ENCODE results near the gene TSC22D4.

TSC22D4 gene

DNA sequence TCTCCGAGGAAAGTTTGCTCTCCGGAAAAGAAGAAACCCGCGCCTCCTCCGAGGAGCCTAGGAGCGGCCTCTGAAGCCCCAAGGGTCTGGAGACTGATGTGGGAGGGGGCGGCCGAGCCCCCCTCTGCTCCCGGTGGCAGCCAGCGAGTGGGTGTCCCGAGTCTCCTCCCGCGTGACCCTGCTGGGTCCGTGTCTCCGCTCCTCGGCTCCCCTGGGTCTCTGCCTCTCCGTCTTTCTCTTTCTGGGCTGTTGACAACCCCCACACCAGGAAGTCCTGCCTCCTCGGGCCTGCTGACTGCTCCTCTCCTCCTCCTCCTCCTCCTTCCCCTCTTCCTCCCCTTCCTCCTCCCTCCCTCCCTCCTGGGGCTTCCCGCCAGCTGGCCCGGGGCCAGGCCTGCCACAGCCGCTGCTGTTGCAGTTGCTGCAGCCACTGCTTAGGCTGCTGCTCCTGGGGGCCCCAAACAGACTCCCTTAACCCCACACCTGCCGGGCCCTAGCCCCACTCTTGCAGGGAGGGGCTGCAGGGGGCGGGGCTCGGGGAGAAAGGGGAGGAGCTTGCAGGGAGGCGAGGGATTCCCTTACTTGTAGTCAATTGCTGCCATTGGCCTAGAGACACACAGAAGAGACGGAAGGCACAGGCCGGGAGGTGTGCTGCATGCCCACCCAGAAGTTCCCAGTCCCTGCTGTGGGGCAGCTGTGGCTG, at the start of gene TSC22D4:
TSC22D4 (minus strand) TSS at position 257 of the 703 bp plus-strand sequence. CDS start 1,176 bp downstream, outside the sequence.
- ChIA-PET POLR2A (interaction anchor here (0.6 to 3.2 kb wide), 14 partner anchors 9 to 385 kb away, joined by 3 to 32 read pairs (median 4); partner anchors contain the start of genes EPHB4, FBXO24, LRCH4 and MEPCE), CTCF (interaction anchor here (0.9 to 2.9 kb wide), 8 partner anchors 10 to 227 kb away, joined by 3 to 24 read pairs (median 4); partner anchors contain the start of gene POP7)
- Histone ChIP-seq H3K4me1 (ENCODE audit: control insufficient read depth, insufficient read depth, low read length) (peaks cover 7% of the 10 kb centered on the region), H3K27ac (ENCODE audit: extremely low read depth, low read depth, low read length) (peak within 1 kb of the TSS; percentile 80), H3K4me3 (ENCODE audit: low read depth, low read length) (peak within 1 kb of the TSS; percentile 84), H3K36me3 (ENCODE audit: control insufficient read depth in 2 of 2, insufficient read depth in 1 of 2, low read length in 2 of 2) (peaks cover 3 to 12% of the 10 kb centered on the region in 2 experiments; a peak in 2 of 3 replicates), H3K9me3 (ENCODE audit: control insufficient read depth, insufficient read depth, low read depth, low read length) (no peaks in the 10 kb centered on the region)
- TF ChIP-seq, protein P1, sequence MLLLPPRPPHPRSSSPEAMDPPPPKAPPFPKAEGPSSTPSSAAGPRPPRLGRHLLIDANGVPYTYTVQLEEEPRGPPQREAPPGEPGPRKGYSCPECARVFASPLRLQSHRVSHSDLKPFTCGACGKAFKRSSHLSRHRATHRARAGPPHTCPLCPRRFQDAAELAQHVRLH (tag by site-specific recombination; IDR thresholded peaks at IDR 0.05), result peak; percentile 80
- TF ChIP-seq, protein P2, sequence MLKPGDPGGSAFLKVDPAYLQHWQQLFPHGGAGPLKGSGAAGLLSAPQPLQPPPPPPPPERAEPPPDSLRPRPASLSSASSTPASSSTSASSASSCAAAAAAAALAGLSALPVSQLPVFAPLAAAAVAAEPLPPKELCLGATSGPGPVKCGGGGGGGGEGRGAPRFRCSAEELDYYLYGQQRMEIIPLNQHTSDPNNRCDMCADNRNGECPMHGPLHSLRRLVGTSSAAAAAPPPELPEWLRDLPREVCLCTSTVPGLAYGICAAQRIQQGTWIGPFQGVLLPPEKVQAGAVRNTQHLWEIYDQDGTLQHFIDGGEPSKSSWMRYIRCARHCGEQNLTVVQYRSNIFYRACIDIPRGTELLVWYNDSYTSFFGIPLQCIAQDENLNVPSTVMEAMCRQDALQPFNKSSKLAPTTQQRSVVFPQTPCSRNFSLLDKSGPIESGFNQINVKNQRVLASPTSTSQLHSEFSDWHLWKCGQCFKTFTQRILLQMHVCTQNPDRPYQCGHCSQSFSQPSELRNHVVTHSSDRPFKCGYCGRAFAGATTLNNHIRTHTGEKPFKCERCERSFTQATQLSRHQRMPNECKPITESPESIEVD (tag by site-specific recombination; IDR thresholded peaks at IDR 0.05), result no peak; the same call in 1 of the 2 replicates
- TF ChIP-seq GLI2 (tag by site-specific recombination; IDR thresholded peaks at IDR 0.05; ENCODE audit: borderline replicate concordance, low read depth), result no peak
- TF ChIP-seq SP3 (tag by site-specific recombination; IDR thresholded peaks at IDR 0.05), result peak; percentile 98
- no peak for TF ChIP-seq ZNF202 (tag by site-specific recombination; IDR thresholded peaks at IDR 0.05; ENCODE audit: borderline replicate concordance)
- TF ChIP-seq ZNF621 (tag by site-specific recombination; IDR thresholded peaks at IDR 0.05), result no peak
- TF ChIP-seq BCL11B (tag by site-specific recombination; IDR thresholded peaks at IDR 0.05; ENCODE audit: low read depth), result peak; percentile 93
- TF ChIP-seq, protein P3, sequence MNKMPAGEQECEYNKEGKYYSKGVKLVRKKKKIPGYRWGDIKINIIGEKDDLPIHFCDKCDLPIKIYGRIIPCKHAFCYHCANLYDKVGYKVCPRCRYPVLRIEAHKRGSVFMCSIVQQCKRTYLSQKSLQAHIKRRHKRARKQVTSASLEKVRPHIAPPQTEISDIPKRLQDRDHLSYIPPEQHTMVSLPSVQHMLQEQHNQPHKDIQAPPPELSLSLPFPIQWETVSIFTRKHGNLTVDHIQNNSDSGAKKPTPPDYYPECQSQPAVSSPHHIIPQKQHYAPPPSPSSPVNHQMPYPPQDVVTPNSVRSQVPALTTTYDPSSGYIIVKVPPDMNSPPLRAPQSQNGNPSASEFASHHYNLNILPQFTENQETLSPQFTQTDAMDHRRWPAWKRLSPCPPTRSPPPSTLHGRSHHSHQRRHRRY (tag by site-specific recombination; IDR thresholded peaks at IDR 0.05), result no peak
- peak; percentile 94; the same call in 1 of the 2 replicates for TF ChIP-seq ZNF660 (tag by site-specific recombination; IDR thresholded peaks at IDR 0.05)
- no peak; the same call in 1 of the 2 replicates for TF ChIP-seq ZNF391 (tag by site-specific recombination; IDR thresholded peaks at IDR 0.05; ENCODE audit: borderline replicate concordance, low read depth)
- no peak for TF ChIP-seq ZBTB1 (tag by site-specific recombination; IDR thresholded peaks at IDR 0.05)
- TF ChIP-seq ZBTB21 (tag by site-specific recombination; IDR thresholded peaks at IDR 0.05), result peak; percentile 71
- no peak for TF ChIP-seq ZNF555 (tag by site-specific recombination; conservative IDR thresholded peaks at IDR 0.05)
- no peak for TF ChIP-seq GLI4 (tag by site-specific recombination; IDR thresholded peaks at IDR 0.05)
- TF ChIP-seq ZSCAN30 (tag by site-specific recombination; IDR thresholded peaks at IDR 0.05), result peak; percentile 97
- no peak for TF ChIP-seq ZNF792 (tag by site-specific recombination; IDR thresholded peaks at IDR 0.05)
- TF ChIP-seq ZNF48 (tag by site-specific recombination; IDR thresholded peaks at IDR 0.05), result no peak
- no peak for TF ChIP-seq ZNF132 (tag by site-specific recombination; IDR thresholded peaks at IDR 0.05; ENCODE audit: borderline replicate concordance)
- no peak for TF ChIP-seq ZNF266 (tag by site-specific recombination; IDR thresholded peaks at IDR 0.05; ENCODE audit: low read depth)
- TF ChIP-seq, protein P4, sequence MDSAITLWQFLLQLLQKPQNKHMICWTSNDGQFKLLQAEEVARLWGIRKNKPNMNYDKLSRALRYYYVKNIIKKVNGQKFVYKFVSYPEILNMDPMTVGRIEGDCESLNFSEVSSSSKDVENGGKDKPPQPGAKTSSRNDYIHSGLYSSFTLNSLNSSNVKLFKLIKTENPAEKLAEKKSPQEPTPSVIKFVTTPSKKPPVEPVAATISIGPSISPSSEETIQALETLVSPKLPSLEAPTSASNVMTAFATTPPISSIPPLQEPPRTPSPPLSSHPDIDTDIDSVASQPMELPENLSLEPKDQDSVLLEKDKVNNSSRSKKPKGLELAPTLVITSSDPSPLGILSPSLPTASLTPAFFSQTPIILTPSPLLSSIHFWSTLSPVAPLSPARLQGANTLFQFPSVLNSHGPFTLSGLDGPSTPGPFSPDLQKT (IDR thresholded peaks at IDR 0.05; ENCODE audit: borderline replicate concordance, low read depth, low read length), result no peak
- TF ChIP-seq ZNF514 (tag by site-specific recombination; IDR thresholded peaks at IDR 0.05), result no peak
- TF ChIP-seq ZNF571 (tag by site-specific recombination; IDR thresholded peaks at IDR 0.05), result no peak
- TF ChIP-seq, protein P5, sequence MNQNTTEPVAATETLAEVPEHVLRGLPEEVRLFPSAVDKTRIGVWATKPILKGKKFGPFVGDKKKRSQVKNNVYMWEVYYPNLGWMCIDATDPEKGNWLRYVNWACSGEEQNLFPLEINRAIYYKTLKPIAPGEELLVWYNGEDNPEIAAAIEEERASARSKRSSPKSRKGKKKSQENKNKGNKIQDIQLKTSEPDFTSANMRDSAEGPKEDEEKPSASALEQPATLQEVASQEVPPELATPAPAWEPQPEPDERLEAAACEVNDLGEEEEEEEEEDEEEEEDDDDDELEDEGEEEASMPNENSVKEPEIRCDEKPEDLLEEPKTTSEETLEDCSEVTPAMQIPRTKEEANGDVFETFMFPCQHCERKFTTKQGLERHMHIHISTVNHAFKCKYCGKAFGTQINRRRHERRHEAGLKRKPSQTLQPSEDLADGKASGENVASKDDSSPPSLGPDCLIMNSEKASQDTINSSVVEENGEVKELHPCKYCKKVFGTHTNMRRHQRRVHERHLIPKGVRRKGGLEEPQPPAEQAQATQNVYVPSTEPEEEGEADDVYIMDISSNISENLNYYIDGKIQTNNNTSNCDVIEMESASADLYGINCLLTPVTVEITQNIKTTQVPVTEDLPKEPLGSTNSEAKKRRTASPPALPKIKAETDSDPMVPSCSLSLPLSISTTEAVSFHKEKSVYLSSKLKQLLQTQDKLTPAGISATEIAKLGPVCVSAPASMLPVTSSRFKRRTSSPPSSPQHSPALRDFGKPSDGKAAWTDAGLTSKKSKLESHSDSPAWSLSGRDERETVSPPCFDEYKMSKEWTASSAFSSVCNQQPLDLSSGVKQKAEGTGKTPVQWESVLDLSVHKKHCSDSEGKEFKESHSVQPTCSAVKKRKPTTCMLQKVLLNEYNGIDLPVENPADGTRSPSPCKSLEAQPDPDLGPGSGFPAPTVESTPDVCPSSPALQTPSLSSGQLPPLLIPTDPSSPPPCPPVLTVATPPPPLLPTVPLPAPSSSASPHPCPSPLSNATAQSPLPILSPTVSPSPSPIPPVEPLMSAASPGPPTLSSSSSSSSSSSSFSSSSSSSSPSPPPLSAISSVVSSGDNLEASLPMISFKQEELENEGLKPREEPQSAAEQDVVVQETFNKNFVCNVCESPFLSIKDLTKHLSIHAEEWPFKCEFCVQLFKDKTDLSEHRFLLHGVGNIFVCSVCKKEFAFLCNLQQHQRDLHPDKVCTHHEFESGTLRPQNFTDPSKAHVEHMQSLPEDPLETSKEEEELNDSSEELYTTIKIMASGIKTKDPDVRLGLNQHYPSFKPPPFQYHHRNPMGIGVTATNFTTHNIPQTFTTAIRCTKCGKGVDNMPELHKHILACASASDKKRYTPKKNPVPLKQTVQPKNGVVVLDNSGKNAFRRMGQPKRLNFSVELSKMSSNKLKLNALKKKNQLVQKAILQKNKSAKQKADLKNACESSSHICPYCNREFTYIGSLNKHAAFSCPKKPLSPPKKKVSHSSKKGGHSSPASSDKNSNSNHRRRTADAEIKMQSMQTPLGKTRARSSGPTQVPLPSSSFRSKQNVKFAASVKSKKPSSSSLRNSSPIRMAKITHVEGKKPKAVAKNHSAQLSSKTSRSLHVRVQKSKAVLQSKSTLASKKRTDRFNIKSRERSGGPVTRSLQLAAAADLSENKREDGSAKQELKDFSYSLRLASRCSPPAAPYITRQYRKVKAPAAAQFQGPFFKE (tag by site-specific recombination; IDR thresholded peaks at IDR 0.05; ENCODE audit: borderline replicate concordance), result no peak
- TF ChIP-seq ZNF626 (tag by site-specific recombination; IDR thresholded peaks at IDR 0.05), result no peak
- no peak for TF ChIP-seq ZNF416 (tag by site-specific recombination; IDR thresholded peaks at IDR 0.05)
